Ectodermal cell (in vitro differentiated cells): ENCODE measurements around the gene OSM. TPM values are rescaled to one million over a fixed set of nuclear protein-coding genes. Genes with fewer than 3 reads are reported as not detected.

Experiments
- H3K27ac ChIP-seq: 2 replicates; pipeline ENCODE4 v1.7.0; 2013; ENCODE audit warnings: mild to moderate bottlenecking, low read depth, low read length; ENCODE audit not compliant: insufficient read depth, poor library complexity, severe bottlenecking
- H3K27me3 ChIP-seq: 2 replicates; pipeline ENCODE4 v1.7.0; 2013; ENCODE audit warnings: mild to moderate bottlenecking, low read length; ENCODE audit not compliant: insufficient read depth, control insufficient read depth, poor library complexity, severe bottlenecking
- H3K36me3 ChIP-seq: one replicate; pipeline ENCODE4 v1.7.0; 2013; ENCODE audit warnings: low read length; ENCODE audit not compliant: control insufficient read depth, insufficient read depth
- H3K4me1 ChIP-seq: one replicate; pipeline ENCODE4 v1.7.0; 2013; ENCODE audit warnings: low read length; ENCODE audit not compliant: control insufficient read depth, insufficient read depth
- H3K4me3 ChIP-seq: 2 replicates; pipeline ENCODE4 v1.7.0; 2013; ENCODE audit warnings: low read depth, low read length, control low read depth; ENCODE audit not compliant: insufficient read depth
- H3K9me3 ChIP-seq: 2 replicates; pipeline ENCODE4 v1.7.0; 2013; ENCODE audit warnings: mild to moderate bottlenecking, low read length, moderate library complexity; ENCODE audit not compliant: control insufficient read depth
- WGBS, 2 experiments: methylation state at CpG; one replicate each; pipeline ENCODE4 v1.1.7; 2013; ENCODE audit warnings: missing lambda C conversion rate in 2 of 2; 5-methylcytosine and 5-hydroxymethylcytosine counted together
- polyA plus RNA-seq, 4 experiments: library from polyadenylated mRNA; stranded (reverse); fragments of 50-300 nt; gene quantifications; one replicate each; pipeline ENCODE4 v1.2.3, GENCODE V29; 2013

The OSM gene
- polyA plus RNA-seq (2013, experiment 1 of 4) = not detected
- polyA plus RNA-seq (2013, experiment 2 of 4) = not detected
- not detected for polyA plus RNA-seq (2013, experiment 3 of 4)
- not detected for polyA plus RNA-seq (2013, experiment 4 of 4)

DNA sequence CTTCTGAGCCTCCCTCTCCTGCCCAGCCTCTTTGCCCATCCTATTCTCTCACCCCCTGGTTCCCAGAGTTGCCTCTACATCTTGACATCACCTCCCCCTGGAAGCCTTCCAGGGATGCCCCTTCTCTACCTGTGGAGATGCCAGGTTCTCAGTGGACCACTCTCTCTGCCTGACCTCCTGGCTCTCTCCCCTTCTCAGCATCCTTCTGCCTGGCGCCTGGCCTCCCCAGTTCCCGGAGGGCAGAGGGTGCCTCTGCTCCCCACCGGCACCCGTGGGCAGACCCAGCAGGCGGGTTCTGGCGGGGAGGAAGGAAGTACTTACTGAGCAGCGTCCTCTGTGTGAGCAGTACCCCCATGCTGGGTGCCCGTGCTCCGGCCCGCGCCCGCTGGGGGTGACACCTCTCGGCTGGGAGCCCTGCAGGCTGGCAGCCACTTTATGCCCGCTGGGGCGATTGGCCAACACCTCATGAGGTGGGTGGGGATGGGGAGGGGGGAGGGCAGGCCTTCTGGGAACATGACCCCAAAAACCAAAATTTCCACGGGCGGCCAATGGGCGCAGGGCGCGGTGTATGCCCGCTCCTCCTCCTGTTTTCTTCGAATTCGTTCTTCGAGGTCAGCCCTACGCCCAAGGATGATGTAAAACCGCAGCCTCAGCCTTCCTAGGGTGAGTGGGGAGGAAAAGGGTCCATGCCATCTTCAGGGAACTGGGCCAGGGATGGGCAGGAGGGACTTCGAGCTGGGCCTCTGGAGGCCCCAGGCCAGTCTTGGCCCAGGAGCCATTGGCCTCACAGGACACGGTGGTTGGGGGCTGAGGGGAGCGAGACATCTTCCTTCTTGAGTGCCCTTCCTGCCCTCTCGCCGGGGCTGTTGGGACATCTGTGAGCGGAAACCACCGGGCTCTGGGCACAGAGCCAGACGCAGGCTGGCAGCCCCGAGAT lies at the start of gene OSM:
Gene OSM, minus strand, starts transcription at position 407 of the 937 bp plus-strand sequence. Its CDS starts 52 bp downstream, at position 355.
- no peak within 1 kb of the TSS for H3K4me3 ChIP-seq
- 93 to 95% methylated on average over 35 of the region's 35 CpGs for WGBS, 2 experiments

DNA sequence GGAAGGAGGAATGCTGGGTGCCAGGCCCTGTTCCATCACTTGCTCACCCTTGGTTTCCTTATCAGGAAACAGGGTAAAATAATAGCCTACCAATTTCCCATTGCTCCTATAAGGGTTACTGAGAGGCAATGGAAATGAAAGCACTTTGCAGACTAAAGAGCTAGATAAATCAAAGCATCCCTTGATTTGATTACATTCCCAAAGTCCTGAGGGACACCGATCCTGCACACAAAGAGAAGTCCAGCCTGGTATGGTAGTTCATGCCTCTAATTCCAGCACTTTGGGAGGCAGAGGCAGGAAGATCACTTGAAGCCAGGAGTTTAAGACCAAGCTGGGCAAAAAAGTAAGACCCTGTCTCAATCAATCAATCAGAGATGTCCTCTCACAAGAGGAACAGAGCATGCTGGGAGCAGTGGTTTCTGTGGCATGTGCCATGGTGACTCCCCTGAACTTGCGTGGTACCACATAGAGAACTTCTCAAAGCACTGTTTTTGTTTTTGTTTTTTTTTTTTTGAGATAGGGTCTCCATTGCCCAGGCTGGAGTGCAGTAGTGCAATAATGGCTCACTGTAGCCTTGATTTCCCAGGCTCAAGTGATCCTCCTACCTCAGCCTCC lies 49.4 kb upstream of the OSM start:
- WGBS, 2 experiments = 81 to 91% methylated on average over 2 of the region's 2 CpGs
- H3K27ac ChIP-seq = no peak overlapping the region
- H3K27me3 ChIP-seq = no peaks in the 10 kb centered on the region
- peaks cover under 1% of the 10 kb centered on the region for H3K4me1 ChIP-seq
- no peak overlapping the region for H3K4me3 ChIP-seq
- H3K9me3 ChIP-seq = no peaks in the 10 kb centered on the region
- H3K36me3 ChIP-seq = no peaks in the 10 kb centered on the region

More for the DNA sequence above, at the start of gene OSM:
- peaks cover 6% of the 10 kb centered on the region for H3K27me3 ChIP-seq
- no peaks in the 10 kb centered on the region for H3K9me3 ChIP-seq
- H3K36me3 ChIP-seq = no peaks in the 10 kb centered on the region
- no peak within 1 kb of the TSS for H3K27ac ChIP-seq
- H3K4me1 ChIP-seq = peaks cover 2% of the 10 kb centered on the region

DNA sequence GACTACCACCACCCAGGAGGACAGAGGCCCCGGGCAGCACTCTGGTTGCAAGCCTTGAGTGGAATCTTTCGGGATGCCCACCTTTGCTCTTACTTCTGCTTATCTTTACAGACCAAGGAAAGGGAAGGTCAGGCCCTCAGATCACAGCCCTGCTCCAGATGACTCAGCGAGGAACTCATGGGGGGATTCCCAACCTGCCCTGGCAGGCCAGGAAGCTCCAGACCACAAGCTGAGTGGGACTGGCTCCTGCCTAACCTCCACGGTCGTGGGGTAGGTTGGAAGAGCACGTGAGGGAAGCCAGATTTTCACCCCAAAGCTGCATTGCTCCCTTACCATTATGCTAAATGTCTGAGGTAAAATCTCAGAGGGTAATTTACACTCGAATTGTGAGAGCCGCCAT lies 48.3 kb upstream of the OSM start:
- 85 to 89% methylated on average over 8 of the region's 8 CpGs for WGBS, 2 experiments
- Histone ChIP-seq H3K4me3 (no peak overlapping the region), H3K27ac (no peak overlapping the region), H3K27me3 (no peaks in the 10 kb centered on the region), H3K9me3 (no peaks in the 10 kb centered on the region), H3K36me3 (no peaks in the 10 kb centered on the region), H3K4me1 (peaks cover 6% of the 10 kb centered on the region)

DNA sequence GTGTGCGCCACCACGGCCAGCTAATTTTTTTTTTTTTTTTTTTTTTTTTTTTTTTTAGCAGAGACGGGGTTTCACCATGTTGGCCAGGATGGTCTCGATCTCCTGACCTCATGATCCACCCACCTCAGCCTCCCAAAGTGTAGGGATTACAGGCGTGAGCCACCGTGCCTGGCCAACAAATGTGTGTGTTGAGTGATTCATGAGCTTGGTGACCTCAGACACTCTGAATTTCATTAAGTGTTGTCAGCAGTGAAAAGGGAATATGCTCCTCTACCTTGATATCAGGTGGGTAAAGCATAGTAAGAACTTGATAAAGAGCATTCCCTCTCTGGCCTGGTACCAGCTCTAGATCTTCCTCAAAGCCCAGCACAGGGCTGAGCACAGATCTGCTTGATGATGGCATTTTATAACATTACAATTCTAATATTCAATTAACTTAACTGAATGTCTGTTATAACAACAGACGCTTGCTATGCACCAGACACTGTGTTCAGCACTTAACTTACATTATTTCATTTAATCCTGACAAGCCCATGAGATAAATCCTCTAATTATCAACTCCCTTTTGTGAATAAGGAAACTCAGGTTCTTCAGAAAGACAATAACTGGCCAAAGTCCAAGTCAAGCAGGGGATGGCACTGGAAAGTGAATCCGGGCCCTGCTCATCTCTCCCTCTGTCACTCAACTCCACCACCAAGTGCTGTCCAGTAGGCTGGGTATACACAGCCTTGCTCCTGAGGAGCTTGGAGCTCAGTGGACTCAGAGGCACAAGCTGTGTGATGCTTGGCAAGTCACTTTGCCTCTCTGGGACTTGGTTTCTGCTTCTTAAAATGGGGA lies 47.1 kb upstream of the OSM start:
- Histone ChIP-seq H3K27me3 (no peaks in the 10 kb centered on the region), H3K27ac (no peak overlapping the region), H3K9me3 (no peaks in the 10 kb centered on the region), H3K4me3 (no peak overlapping the region), H3K4me1 (peaks cover 6% of the 10 kb centered on the region), H3K36me3 (no peaks in the 10 kb centered on the region)
- WGBS, 2 experiments = 90 to 93% methylated on average over 5 of the region's 8 CpGs

DNA sequence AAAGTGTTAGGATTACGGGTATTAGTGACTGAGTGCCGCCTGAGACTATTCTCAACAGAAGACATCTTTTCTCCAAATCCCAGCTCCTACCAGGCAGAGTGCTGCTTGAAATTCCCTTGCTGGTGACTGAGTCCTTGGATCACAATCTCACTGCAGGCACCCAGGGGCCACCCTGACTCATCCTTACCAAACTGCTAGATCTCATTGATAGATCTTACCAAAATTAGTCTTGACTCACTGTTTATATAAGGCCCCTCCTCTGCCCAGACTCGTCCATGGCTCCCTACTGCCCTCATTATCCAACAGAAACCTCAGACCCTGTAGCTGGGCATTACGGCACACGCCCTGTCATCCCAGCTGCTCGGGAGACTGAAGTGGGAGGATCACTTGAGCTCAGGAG lies 45.4 kb upstream of the OSM start:
- no peak overlapping the region for H3K27ac ChIP-seq
- 84 to 90% methylated on average over 6 of the region's 6 CpGs for WGBS, 2 experiments
- no peaks in the 10 kb centered on the region for H3K9me3 ChIP-seq
- no peaks in the 10 kb centered on the region for H3K27me3 ChIP-seq
- peaks cover 6% of the 10 kb centered on the region for H3K4me1 ChIP-seq
- no peak overlapping the region for H3K4me3 ChIP-seq
- H3K36me3 ChIP-seq = no peaks in the 10 kb centered on the region

DNA sequence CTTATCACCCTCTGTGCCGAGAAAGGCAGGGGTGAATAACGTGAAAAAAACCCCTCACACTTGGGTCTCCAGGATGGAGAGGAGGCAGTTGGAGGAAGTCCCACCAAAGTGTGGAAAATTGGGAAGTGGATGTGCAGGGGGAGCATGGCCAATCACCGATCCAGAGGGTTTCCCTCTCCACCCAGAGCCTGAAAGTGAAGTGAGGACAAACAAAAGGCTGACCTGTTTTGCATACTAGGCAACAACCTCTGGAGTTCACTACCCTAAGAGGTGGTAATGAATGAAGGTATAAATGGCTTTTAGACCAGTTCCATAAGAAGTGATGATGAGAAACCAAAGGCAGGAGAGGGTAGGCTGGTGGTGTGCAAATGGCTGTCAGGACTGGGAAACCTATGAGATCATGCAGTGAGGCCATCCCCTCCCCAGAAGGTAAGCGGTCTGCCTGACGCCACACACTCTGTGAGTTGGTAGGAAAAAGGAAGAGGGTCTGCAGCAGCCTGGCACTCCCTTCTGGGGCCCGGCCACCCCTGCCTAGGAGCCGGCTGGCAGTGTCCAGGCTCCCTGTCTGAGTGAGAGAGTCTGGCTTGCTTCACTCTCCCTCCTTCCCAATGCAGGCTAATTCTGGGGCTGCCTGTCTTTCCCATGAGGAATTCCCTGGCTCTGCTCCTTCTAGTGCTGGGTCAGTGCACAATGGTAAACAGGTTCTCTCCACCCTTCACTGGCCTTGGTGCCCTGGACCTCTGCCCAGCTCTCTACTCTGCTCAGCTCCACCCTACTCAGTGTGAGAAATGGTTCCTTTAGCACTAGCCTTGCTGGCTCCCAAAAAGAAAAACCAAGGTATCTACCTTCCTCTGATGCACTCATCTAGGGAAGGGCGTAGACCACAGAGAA lies 44.5 kb upstream of the OSM start:
- H3K36me3 ChIP-seq = no peaks in the 10 kb centered on the region
- H3K9me3 ChIP-seq = no peaks in the 10 kb centered on the region
- no peak overlapping the region for H3K27ac ChIP-seq
- H3K4me1 ChIP-seq = peaks cover 6% of the 10 kb centered on the region
- no peak overlapping the region for H3K4me3 ChIP-seq
- H3K27me3 ChIP-seq = no peaks in the 10 kb centered on the region
- WGBS, 2 experiments = 79 to 83% methylated on average over 7 to 8 of the region's 8 CpGs

DNA sequence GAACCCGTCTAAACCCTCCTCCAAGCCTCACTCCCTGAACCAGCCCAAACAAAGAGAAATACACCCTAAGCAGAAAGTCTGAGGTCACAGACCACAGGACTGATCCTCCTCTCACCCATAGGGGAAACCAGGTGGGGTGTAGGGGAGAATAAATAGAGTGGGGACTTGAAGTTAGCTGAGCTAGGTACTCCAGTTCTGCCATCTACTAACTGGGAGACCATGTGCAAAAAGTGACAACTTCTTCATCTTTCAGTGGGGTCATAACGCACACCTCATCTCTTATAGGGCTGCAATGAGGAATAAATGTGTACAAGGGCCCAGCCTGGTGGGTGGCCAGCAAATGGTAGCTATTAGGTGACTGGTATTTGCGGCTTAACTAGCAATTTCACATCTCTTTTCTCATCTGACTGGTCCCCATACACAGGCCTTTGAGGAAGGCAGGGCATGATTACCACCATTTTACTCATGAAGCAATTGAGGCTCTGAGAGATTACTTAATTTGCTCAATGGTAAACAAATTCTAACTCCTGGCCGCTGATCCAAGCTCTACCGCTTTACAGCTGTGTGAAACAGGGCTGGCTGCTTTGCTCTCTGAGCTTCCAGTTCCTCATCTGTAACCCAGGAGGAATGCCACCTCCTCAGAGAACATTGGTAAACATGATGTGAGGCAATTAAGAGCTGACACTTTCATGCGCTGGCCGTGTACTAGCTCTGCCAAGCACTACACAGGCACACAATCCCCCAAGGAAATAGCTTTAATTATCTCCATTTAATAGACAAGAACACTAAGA lies 43.5 kb upstream of the OSM start:
- Histone ChIP-seq H3K4me1 (peaks cover 6% of the 10 kb centered on the region), H3K27ac (no peak overlapping the region), H3K4me3 (no peak overlapping the region), H3K27me3 (no peaks in the 10 kb centered on the region), H3K9me3 (no peaks in the 10 kb centered on the region), H3K36me3 (no peaks in the 10 kb centered on the region)
- 94 to 97% methylated on average over 7 of the region's 7 CpGs for WGBS, 2 experiments

DNA sequence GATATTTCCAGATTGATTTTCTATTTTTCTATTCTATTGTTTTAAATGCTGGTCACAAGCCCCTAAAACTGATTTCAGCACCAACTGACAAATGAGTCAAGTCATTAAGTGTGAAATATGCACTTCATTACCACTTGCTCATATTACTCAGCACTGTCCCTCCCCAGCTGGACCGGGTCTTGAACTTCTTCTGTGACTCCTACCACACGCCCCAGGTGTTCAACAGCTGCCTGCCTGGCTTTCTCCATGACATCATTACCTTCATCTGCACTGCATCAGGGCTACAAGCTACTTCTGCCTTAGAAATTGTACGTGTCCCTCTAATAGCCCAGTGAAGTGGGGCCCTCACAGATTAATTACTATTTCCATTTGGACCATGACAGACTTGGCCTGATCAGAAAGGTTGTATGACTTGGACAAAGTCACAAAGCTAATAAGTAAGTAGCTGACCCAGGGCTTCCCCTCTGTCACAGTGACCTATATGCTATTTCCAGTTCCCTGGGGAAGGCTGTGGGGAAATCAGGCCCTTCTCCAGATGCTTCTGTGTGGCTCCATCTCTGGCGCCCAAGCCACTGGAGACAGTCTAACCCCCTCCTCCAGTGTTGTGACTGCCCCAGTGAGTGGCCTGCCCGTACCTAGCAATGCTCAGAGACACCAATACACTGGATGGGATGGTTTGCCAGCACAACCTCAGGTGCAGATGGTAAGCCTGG lies 42.0 kb upstream of the OSM start:
- no peaks in the 10 kb centered on the region for H3K27me3 ChIP-seq
- H3K36me3 ChIP-seq = no peaks in the 10 kb centered on the region
- WGBS, 2 experiments = 89 to 91% methylated on average over 5 of the region's 5 CpGs
- no peak overlapping the region for H3K4me3 ChIP-seq
- H3K27ac ChIP-seq = no peak overlapping the region
- H3K9me3 ChIP-seq = no peaks in the 10 kb centered on the region
- H3K4me1 ChIP-seq = peaks cover 6% of the 10 kb centered on the region
